Mesodermal cell (in vitro differentiated cells): ENCODE results near the gene SAP30BP.
A peak's percentile ranks its signal among the peaks of the same experiment; 100 is the strongest.

Source experiments
- H3K27ac ChIP-seq: 2 replicates; pipeline ENCODE4 v1.7.0; 2013; ENCODE audit warnings: mild to moderate bottlenecking, low read depth, low read length, moderate library complexity; ENCODE audit not compliant: severe bottlenecking
- H3K36me3 ChIP-seq: 2 replicates; pipeline ENCODE4 v1.7.1; 2013; ENCODE audit warnings: mild to moderate bottlenecking, low read length, moderate library complexity; ENCODE audit not compliant: control insufficient read depth, insufficient read depth
- H3K4me1 ChIP-seq: one replicate; pipeline ENCODE4 v1.7.1; 2013; ENCODE audit warnings: mild to moderate bottlenecking, low read length; ENCODE audit not compliant: insufficient read depth, control insufficient read depth, poor library complexity, severe bottlenecking
- H3K4me3 ChIP-seq: 2 replicates; pipeline ENCODE4 v1.7.0; 2013; ENCODE audit warnings: low read length, control low read depth, mild to moderate bottlenecking; ENCODE audit not compliant: insufficient read depth, poor library complexity, severe bottlenecking; ENCODE audit errors: extremely low read depth
- H3K9me3 ChIP-seq: 2 replicates; pipeline ENCODE4 v1.7.1; 2013; ENCODE audit warnings: mild to moderate bottlenecking, low read length, moderate library complexity; ENCODE audit not compliant: control insufficient read depth
- WGBS, 2 experiments: methylation state at CpG; one replicate each; pipeline ENCODE4 v1.1.5; 2013; ENCODE audit warnings: missing lambda C conversion rate in 2 of 2; ENCODE audit not compliant: insufficient coverage in 2 of 2; 5-methylcytosine and 5-hydroxymethylcytosine counted together

SAP30BP gene

DNA sequence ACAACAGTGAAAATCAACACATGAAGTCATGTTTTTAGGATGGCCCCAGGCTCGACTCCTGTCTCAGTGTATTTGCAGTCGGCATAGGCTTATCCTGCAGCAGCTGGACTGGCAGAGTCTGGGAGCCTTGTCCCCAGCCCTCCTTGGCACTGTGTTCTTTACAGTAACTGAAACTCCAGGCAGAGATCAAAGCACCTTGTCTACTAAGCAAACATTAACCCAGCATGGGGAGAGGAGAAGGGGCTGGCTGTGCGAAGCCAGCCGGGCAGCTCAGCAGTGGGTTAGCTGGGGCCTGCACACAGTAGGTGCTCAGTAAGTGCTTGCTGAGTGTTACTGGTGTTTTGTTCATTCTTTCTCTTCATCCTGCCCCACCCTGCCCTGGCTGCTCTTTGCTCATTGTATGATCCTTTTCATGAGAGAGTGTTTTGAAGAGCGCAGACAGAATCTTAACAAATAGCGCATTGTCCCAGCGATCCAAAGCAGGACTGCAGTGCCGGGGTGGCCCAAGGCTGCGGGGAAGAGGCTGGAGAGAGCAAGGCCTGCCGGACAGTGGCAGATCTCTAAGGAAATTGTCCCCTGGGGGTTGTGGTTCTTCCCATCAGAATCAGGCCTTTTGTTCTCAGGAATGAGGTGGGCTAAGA is 30.6 kb downstream of the SAP30BP start:
- H3K4me3 ChIP-seq: no peak overlapping the region
- no peaks in the 10 kb centered on the region for H3K9me3 ChIP-seq
- H3K36me3 ChIP-seq: peaks cover 97% of the 10 kb centered on the region
- peak overlapping the region; percentile 63 for H3K27ac ChIP-seq
- peaks cover 55% of the 10 kb centered on the region for H3K4me1 ChIP-seq
- 84 to 86% methylated on average over 8 of the region's 10 CpGs for WGBS, 2 experiments

DNA sequence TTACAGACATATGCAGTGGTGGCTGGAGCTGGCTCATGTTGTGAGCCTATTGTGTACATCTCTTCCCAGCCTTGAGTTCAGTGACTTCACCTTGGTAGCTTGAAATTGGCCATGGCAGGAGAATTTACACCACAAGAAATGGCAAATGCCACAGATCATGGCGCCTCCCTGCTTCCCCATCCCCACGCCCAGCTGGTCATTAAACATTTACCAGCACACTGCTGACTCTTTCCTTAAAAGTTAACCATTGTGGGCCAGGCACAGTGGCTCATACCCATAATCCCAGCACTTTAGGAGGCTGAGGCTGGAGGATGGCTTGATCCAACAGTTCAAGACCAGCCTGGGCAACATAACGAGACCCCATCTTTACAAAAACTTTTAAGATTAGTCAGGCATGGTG is 31.5 kb downstream of the SAP30BP start:
- WGBS, 2 experiments: 95 to 100% methylated on average over 2 to 3 of the region's 3 CpGs
- peaks cover 97% of the 10 kb centered on the region for H3K36me3 ChIP-seq
- H3K4me1 ChIP-seq: peaks cover 54% of the 10 kb centered on the region
- H3K9me3 ChIP-seq: no peaks in the 10 kb centered on the region
- no peak overlapping the region for H3K27ac ChIP-seq
- H3K4me3 ChIP-seq: no peak overlapping the region

DNA sequence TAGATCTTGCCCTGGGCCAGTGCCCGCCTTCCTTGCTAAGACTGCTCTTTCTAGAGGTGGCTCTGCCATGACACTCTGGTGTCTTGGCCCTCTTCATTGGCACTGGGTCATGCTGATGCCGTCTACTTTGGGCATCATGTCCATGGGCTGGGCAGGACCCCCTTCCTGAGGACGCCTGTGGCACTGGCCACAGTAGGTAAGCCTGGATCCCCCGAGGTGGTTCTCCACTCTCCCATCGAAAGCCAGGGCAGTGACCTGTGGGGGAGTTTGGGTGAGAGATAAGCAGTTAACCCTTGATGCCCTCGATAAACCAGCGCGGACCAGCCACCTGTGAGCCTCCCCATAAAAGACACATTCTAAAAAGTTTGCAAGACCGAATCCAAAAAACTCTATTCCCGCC is 34.1 kb downstream of the SAP30BP start:
- H3K9me3 ChIP-seq: no peaks in the 10 kb centered on the region
- H3K4me3 ChIP-seq: no peak overlapping the region
- H3K27ac ChIP-seq: no peak overlapping the region
- H3K36me3 ChIP-seq: peaks cover 98% of the 10 kb centered on the region
- H3K4me1 ChIP-seq: peaks cover 40% of the 10 kb centered on the region
- WGBS, 2 experiments: 93 to 97% methylated on average over 9 to 10 of the region's 10 CpGs

DNA sequence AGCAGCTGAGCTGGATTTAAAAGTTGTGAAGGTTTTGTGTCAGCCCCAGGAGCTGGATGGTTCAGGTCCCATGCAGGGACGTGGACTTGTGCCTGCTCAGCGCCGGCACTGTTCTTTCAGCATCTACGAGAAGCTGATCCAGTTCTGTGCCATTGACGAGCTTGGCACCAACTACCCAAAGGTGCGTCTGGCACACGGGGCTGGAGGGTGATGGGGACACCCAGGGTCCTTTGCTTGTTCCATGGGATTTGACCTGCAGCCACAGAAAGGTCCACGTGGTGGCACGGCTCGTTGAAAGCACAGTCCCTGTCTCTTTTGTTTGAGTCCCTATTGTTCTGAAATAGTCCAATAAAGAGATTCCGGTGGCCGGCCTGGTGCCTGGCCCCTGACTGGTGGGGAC is 36.1 kb downstream of the SAP30BP start:
- Histone ChIP-seq H3K36me3 (peaks cover 97% of the 10 kb centered on the region), H3K27ac (no peak overlapping the region), H3K4me3 (no peak overlapping the region), H3K9me3 (no peaks in the 10 kb centered on the region), H3K4me1 (peaks cover 31% of the 10 kb centered on the region)
- 95 to 98% methylated on average over 12 of the region's 12 CpGs for WGBS, 2 experiments

DNA sequence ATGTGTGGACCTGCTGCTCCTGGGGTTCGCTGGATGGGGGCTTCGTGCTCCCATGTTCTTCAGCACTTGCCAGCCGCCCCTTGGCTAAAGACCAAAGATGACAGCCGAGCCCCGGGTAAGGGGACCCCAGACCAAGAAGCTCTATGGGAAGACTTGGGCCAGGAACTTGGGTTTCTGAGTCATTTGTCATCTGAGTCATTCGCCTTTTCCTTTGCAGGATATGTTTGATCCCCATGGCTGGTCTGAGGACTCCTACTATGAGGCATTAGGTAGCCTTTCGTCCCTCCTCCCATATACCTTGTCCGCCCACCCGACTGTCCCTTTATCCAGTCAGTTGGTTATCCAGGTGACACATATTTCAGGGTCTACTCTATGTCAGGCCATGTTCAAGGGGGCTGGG is 36.5 kb downstream of the SAP30BP start:
- no peak overlapping the region for H3K27ac ChIP-seq
- peaks cover 31% of the 10 kb centered on the region for H3K4me1 ChIP-seq
- H3K9me3 ChIP-seq: no peaks in the 10 kb centered on the region
- WGBS, 2 experiments: 92 to 96% methylated on average over 6 to 9 of the region's 9 CpGs
- peaks cover 96% of the 10 kb centered on the region for H3K36me3 ChIP-seq
- H3K4me3 ChIP-seq: no peak overlapping the region

DNA sequence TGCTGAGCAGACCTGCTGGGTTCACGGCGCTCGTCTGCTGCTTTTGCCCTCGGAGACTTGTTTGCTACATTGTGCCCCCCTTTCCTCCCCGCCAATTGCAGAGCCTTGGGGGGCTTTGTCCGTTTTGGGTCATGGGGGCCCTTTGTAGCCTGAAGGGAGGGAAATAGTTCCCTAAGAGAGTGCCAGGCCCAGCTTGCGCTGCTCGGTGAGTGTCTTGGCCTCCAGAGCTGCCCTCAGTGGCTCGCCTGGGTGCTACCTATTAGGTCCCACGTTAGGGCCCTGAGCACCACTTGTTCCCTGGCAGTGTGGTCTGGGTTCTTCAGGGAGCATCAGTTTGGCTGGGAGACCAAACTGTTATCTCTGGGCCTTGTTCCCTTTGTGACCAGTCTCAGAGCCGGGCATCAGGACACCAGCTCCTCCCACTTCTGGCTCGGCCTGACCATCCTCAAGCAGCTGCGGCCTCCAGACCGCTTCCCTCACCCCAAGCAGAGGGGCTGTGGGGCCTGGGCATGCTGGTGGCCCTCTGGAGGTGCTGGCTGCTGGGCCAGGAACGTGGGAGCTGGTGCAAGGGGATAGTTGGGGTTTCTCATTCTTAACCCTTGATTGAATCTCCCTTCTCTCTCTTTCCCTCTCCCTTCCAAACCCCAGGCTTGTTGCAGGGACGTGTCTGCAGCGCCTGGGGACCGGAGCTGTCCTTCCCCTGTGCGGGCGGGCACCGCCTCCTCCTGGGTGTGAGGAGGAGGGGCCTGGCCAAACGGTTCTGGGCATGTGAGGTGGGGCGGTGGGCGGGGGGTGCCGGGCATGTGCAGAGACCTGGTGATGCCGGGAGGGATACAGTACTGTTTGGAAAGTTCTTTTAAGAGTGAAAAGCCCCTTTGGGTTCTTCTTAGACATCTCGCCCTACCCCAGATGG is 38.1 kb downstream of the SAP30BP start:
- peaks cover 14% of the 10 kb centered on the region for H3K4me1 ChIP-seq

DNA sequence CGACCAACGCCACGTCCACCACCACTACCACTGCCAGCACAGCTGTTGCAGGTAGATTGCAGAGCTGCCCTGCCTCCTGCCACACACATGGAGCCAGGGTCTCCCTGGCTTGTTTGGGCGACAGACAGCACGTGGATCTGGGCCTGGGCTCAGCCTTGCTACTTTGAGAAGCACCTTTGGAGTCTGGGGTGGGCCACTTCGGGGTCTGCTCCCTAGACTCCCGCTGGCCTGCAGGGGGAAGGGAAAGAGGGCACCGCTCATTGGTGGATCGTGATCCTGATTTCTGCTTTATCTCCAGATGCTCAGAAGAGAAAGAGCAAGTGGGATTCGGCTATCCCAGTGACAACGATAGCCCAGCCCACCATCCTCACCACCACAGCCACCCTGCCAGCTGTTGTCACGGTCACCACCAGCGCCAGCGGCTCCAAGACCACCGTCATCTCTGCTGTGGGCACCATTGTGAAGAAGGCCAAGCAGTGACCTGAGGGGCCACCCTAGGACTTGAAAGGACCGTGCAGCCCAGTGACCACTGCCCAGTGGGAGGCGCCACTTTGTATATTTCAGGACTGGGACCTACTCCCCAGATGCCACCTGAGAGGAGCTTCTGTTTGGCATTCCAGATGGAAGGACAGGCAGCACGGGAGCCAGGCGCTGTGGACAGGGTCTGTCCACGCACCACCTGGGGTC is 39.0 kb downstream of the SAP30BP start:
- peaks cover 73% of the 10 kb centered on the region for H3K36me3 ChIP-seq
- peaks cover 11% of the 10 kb centered on the region for H3K4me1 ChIP-seq
- 95 to 96% methylated on average over 16 to 20 of the region's 20 CpGs for WGBS, 2 experiments
- H3K4me3 ChIP-seq: no peak overlapping the region
- no peak overlapping the region for H3K27ac ChIP-seq
- H3K9me3 ChIP-seq: no peaks in the 10 kb centered on the region

More for the DNA sequence above, 38.1 kb downstream of the SAP30BP start:
- Histone ChIP-seq H3K9me3 (no peaks in the 10 kb centered on the region), H3K36me3 (peaks cover 82% of the 10 kb centered on the region), H3K4me3 (no peak overlapping the region), H3K27ac (no peak overlapping the region)
- WGBS, 2 experiments: 96 to 98% methylated on average over 14 to 16 of the region's 27 CpGs

DNA sequence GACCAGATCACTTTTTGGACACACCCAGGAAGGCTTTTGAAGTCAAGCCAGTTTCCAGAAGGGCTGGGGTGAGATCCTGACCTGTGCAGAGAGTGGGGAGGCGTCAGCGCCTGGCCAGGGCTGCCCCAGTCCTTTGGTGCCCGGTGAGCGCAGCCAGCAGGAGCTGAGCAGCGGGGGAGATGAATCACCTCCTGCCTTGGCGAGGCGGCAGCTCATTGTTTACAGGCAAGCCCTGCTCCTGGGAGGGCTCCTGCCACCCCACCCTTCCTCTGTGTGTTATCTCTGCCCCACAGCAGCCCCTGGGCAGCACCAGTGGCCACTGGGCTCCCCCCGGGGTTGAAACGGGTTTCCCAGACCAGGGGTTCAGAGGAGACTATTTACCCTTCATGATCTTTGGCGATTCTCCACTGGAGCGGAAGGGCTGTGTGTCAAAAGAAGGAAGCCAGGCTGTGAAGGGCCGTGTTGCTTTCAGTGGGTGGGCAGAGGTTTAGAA is 40.0 kb downstream of the SAP30BP start:
- peaks cover 11% of the 10 kb centered on the region for H3K4me1 ChIP-seq
- H3K4me3 ChIP-seq: no peak overlapping the region
- no peaks in the 10 kb centered on the region for H3K9me3 ChIP-seq
- H3K36me3 ChIP-seq: peaks cover 63% of the 10 kb centered on the region
- WGBS, 2 experiments: 92 to 98% methylated on average over 7 to 12 of the region's 12 CpGs
- H3K27ac ChIP-seq: no peak overlapping the region

DNA sequence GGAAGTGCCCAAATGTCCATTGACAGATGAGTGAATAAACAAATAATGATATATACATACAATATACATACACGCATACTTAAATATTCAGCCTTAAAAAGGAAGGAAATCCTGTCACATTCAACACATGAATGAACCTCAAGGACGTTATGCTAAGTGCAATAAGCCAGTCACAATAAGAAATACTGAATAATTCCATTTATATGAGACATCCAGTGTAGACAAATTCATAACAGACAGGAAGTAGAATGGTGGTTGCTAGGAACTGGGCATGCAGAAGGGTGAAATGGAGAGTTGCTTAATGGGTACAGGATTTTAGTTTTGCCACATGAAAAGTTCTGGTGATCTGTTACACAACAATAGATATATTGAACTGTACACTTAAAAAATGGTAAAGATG is 45.3 kb downstream of the SAP30BP start:
- H3K9me3 ChIP-seq: no peaks in the 10 kb centered on the region
- no peaks in the 10 kb centered on the region for H3K4me1 ChIP-seq
- H3K27ac ChIP-seq: no peak overlapping the region
- H3K36me3 ChIP-seq: peaks cover 12% of the 10 kb centered on the region
- WGBS, 2 experiments: 83 to 100% methylated on average over 1 of the region's 2 CpGs
- H3K4me3 ChIP-seq: no peak overlapping the region

DNA sequence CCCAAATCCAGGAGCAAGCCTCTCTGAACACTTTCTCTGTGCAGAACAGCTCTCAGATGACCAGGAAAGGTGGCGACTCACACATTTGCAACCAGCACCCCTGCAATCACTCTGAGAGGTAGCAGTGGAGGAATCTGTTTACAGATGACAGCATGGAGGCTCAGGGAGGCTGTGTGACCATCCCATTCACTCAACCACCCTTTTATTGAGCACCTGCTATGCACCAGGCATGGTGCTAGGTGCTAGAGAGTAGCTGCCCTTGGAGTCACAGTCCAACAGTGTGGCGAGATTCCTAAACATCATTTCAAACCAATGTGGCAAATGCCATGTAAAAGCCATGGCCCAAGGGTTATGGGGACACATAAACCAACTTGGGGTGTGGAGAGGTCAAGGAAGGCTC is 52.6 kb downstream of the SAP30BP start:
- Histone ChIP-seq H3K4me1 (no peaks in the 10 kb centered on the region), H3K9me3 (no peaks in the 10 kb centered on the region), H3K4me3 (no peak overlapping the region), H3K36me3 (no peaks in the 10 kb centered on the region), H3K27ac (no peak overlapping the region)
- 83 to 100% methylated on average over 1 of the region's 2 CpGs for WGBS, 2 experiments
